ENCODE data around the gene TAS1R3.
"Not testable (repeated sequence)": the region's sequence is repeated elsewhere in the genome, so short reads cannot be mapped to it uniquely, and the experiment has no call there.

Gene TAS1R3

DNA sequence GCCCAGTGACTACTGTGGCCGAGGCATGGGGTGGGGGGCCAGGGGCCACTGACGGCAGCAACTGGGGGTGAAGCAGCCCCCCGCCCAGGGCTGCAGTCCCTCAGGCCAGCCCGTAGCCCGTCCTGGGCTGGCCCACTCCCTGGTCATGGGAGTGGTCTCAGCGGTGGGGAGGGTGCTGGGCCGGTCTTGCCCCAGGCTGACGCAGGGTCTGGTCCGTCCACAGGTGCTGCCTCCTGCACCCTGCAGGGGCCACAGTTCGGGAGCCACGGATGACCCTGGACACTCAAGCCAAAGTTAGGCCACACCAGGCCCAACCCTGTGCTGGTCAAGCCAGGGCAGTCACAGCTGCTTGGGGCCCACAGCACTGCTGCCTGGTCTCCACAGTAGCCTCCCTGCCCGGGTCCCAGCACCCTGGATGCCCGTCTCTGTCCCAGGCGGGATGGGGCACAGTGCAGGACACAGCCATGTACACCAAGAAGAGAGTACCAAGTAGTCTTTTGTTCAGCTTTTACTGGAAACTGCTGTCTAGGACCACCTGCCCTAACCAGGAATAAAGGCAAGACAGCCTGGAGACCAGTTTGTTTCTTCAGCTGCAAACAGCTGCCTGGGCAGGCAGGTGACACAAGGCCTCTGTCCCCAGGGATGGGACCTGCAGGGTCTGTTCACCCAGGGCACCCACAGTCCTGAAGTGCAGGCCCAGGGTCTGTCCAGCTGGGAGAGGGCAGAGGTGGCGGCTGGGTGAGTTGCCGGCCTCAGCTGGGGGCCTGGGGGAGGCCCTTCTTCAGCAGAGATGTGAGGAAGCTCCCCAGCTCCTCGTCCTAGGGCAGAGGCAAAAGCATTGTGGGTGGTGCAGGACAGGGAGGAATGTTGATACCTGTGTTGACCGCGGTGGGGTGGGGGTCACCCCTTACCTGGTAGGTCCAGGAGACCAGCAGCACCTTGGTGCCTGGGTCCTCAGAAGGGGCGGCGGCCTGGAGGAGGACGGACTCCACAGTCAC lies 19.7 kb upstream of the TAS1R3 start:
- TF ChIP-seq, protein P1, sequence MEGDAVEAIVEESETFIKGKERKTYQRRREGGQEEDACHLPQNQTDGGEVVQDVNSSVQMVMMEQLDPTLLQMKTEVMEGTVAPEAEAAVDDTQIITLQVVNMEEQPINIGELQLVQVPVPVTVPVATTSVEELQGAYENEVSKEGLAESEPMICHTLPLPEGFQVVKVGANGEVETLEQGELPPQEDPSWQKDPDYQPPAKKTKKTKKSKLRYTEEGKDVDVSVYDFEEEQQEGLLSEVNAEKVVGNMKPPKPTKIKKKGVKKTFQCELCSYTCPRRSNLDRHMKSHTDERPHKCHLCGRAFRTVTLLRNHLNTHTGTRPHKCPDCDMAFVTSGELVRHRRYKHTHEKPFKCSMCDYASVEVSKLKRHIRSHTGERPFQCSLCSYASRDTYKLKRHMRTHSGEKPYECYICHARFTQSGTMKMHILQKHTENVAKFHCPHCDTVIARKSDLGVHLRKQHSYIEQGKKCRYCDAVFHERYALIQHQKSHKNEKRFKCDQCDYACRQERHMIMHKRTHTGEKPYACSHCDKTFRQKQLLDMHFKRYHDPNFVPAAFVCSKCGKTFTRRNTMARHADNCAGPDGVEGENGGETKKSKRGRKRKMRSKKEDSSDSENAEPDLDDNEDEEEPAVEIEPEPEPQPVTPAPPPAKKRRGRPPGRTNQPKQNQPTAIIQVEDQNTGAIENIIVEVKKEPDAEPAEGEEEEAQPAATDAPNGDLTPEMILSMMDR (IDR thresholded peaks at IDR 0.05; ENCODE audit: low read depth, low read length), result no peak
- DNase-seq (ENCODE audit: low read depth in 2 of 2), result no peak
- no peak overlapping the region for H3K4me3 ChIP-seq (replicated peaks in 1 of 2; ENCODE audit: low read depth in 2 of 2, low read length in 2 of 2)

DNA sequence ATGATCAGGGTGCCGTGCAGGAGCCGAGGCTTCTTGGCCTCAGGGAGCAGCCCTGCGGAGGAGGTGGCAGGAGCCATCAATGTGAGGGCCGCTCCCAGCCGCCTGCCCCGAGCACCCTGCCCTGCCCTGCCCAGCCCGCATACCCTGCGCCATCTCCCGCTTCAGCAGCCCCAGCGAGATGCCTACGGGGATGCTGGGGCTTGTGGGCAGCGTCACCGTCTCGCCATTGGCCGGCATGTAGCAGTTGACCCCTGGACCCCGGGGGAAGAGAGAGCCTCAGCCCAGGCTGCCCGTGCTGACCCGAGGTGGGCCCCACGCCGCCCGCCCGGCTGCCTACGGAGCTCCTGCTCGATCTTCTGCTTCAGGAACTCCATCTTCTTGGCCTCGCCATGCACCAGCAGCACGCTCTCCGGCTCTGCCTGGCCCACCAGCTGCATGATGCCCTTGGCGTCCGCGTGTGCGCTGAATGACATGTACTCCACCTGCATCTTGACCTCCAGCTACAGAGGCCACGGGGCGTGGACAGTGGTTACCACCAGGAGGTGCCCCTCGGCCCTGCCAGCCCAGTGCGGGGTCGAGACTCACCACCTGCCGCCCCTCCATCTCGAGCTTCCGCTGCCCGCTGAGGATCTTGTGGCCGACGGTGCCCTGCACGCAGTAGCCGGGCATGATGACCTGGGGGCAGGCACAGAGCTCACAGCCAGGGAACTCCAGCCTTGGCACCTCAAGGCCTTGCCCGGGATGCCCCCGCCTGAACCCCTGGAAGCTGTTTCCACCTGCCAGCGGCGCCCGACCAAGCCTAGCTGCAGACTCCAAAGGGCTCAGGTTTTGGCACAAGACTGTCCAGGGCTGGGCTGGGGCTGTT lies 18.4 kb upstream of the TAS1R3 start:
- TF ChIP-seq, protein P1 (IDR thresholded peaks at IDR 0.05; ENCODE audit: low read depth, low read length), result no peak
- no peak for DNase-seq (ENCODE audit: low read depth in 2 of 2)
- no peak overlapping the region for H3K4me3 ChIP-seq (replicated peaks in 1 of 2; ENCODE audit: low read depth in 2 of 2, low read length in 2 of 2)

DNA sequence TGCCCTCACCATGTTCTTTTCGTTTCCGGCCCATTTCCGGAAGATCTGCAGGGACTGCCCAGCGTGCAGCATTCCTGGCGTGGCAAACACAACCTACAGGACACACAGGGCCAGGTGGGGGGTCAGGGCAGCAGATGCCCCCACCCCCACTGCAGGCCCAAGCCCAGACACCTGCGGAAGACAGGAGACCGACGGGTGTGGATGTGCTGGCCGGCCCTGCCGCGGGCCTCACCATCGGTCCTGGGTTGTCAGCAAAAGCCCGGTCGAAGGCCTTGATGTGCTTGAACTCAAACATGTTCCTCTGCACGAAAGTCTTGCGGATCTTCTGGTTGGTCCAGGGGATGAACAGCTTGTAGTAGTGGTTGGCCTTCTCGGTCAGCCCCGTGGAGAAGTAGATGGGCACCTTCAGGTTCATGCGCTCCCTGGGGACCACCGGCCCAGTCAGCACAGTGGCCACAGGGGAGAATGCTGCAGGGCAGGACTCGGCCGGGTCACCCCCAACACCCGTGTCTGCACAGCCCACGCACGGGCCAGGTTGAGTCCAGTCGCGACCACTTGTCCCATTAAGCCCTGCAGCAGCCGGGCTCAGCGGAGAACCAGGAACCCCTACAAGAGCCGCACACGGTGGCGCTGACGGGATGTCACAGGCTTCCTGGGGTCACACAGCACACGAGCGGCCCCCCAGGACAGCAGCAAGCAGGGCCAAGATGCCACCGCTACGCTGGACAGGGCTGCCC lies 17.4 kb upstream of the TAS1R3 start:
- DNase-seq (ENCODE audit: low read depth in 2 of 2), result no peak
- TF ChIP-seq, protein P1 (IDR thresholded peaks at IDR 0.05; ENCODE audit: low read depth, low read length), result no peak
- no peak overlapping the region for H3K4me3 ChIP-seq (replicated peaks in 1 of 2; ENCODE audit: low read depth in 2 of 2, low read length in 2 of 2)

- DNase-seq (ENCODE audit: low read depth in 2 of 2), result no peak
- no peak overlapping the region for H3K4me3 ChIP-seq (replicated peaks in 1 of 2; ENCODE audit: low read depth in 2 of 2, low read length in 2 of 2)
- TF ChIP-seq, protein P1 (IDR thresholded peaks at IDR 0.05; ENCODE audit: low read depth, low read length), result no peak
Measured at GRCh38 chr1:1314237-1314586, 16.9 kb upstream of the TAS1R3 start.

DNA sequence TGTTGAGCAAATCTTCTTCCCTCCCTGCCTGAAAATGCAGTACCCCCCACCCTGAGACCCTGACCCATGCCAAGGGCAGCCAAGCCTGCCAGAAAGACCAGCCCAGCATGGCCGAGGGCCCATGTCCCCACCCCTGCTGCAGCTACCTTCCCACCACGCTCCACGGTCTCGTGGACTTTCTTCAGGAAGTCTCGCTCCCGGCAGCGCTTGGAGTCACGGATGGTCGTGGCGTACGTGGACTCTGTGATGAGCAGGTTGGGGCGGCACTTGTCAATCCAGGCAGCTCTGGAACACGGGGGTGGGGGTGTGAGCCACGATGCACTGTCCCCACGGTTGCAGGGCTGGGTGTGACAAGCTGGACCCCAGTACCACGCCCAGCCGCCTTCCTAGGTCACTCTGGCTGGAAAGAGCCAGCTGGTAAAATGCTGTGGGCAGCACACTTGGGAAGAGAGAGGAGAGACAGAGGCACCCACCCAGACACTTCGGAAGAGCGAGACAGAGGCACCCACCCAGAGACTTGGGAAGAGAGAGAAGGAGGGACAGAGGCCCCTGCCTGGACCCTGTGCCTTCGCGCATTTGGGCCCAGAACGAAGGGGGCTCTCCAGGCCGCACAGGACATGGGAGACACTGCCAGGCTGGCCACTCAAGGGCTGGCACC lies 16.3 kb upstream of the TAS1R3 start:
- DNase-seq (ENCODE audit: low read depth in 2 of 2), result no peak
- TF ChIP-seq, protein P1 (IDR thresholded peaks at IDR 0.05; ENCODE audit: low read depth, low read length), result no peak
- no peak overlapping the region for H3K4me3 ChIP-seq (replicated peaks in 1 of 2; ENCODE audit: low read depth in 2 of 2, low read length in 2 of 2)

DNA sequence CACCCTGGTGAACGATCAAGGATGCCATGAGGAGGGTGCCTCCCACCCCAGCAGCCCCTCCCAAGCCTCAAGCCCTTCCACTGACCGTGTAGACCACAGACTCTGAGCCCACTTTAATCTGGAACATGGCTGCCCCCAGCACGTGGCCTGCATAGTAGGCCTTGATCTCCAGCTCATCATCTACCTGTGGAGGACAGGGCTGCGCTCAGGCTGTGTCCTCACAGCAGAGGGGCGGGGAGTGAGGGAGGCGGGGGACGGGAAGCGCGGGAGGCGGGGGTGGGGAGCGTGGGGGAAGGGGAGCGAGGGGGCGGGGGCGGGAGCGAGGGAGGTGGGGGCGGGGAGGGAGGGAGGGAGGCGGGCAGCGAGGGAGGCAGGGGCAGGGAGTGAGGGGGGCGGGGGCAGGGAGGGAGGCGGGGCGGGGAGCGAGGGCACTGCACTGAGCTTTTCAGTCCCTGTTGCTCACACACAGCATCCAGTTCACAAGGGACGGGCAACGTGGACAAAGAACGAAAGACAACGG lies 15.6 kb upstream of the TAS1R3 start:
- no peak overlapping the region for H3K4me3 ChIP-seq (replicated peaks in 1 of 2; ENCODE audit: low read depth in 2 of 2, low read length in 2 of 2)
- DNase-seq (ENCODE audit: low read depth in 2 of 2), result no peak
- TF ChIP-seq, protein P1 (IDR thresholded peaks at IDR 0.05; ENCODE audit: low read depth, low read length), result no peak

DNA sequence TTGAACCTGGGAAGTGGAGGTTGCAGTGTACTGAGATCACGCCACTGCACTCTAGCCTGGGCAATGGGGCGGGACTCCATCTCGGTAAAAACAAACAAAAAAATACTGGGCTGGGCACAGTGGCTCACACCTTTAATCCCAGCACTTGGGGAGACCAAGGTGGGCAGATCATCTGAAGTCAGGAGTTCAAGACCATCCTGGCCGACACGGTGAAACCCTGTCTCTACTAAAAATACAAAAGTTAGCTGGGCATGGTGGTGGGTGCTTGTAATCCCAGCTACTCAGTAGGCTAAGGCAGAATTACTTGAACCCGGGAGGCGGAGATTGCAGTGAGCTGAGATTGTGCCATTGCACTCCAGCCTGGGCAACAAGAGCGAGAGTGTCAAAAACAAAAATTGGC lies 14.9 kb upstream of the TAS1R3 start:
- not testable (repeated sequence) for H3K4me3 ChIP-seq (replicated peaks in 1 of 2; ENCODE audit: low read depth in 2 of 2, low read length in 2 of 2); DNase-seq (ENCODE audit: low read depth in 2 of 2)
